ENCODE measurements around the gene C2orf68.

The C2orf68 gene

GRCh38 chr2:85578243-85579180 is 33.4 kb downstream of the C2orf68 start:
- Histone ChIP-seq H3K9ac (ENCODE audit: low read depth, low read length) (no peak overlapping the region), H3K9me3 (ENCODE audit: insufficient read depth, low read length, severe bottlenecking) (no peaks in the 10 kb centered on the region), H3K4me2 (ENCODE audit: insufficient read depth, low read length) (no peak overlapping the region), H4K20me1 (ENCODE audit: insufficient read depth, low read length) (no peaks in the 10 kb centered on the region), H3K27me3 (ENCODE audit: insufficient read depth, low read length, poor library complexity) (peaks cover 24% of the 10 kb centered on the region), H3K36me3 (ENCODE audit: insufficient read depth, low read length) (no peaks in the 10 kb centered on the region), H3K4me3 (ENCODE audit: low read depth in 1 of 2, low read length in 2 of 2) (no peak overlapping the region), H3K79me2 (ENCODE audit: insufficient read depth, low read length) (no peaks in the 10 kb centered on the region), H3K27ac (ENCODE audit: low read length) (no peak overlapping the region), H3K4me1 (ENCODE audit: insufficient read depth, low read length) (peaks cover 1% of the 10 kb centered on the region), H2AFZ (ENCODE audit: low read depth, low read length) (no peak overlapping the region)
- ATAC-seq (ENCODE audit: insufficient read depth, low read depth): no peak
- no peak for DNase-seq
- TF ChIP-seq, protein P1, sequence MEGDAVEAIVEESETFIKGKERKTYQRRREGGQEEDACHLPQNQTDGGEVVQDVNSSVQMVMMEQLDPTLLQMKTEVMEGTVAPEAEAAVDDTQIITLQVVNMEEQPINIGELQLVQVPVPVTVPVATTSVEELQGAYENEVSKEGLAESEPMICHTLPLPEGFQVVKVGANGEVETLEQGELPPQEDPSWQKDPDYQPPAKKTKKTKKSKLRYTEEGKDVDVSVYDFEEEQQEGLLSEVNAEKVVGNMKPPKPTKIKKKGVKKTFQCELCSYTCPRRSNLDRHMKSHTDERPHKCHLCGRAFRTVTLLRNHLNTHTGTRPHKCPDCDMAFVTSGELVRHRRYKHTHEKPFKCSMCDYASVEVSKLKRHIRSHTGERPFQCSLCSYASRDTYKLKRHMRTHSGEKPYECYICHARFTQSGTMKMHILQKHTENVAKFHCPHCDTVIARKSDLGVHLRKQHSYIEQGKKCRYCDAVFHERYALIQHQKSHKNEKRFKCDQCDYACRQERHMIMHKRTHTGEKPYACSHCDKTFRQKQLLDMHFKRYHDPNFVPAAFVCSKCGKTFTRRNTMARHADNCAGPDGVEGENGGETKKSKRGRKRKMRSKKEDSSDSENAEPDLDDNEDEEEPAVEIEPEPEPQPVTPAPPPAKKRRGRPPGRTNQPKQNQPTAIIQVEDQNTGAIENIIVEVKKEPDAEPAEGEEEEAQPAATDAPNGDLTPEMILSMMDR (IDR thresholded peaks at IDR 0.05; ENCODE audit: borderline replicate concordance, extremely low read depth, low read length, poor library complexity, severe bottlenecking): no peak
- TF ChIP-seq EZH2 (IDR thresholded peaks at IDR 0.05; ENCODE audit: borderline replicate concordance, low read depth, low read length, severe bottlenecking): no peak

GRCh38 chr2:85577386-85578242 is 34.3 kb downstream of the C2orf68 start, which contains the start of gene VAMP8:
Gene VAMP8 (plus strand): TSS chr2:85577586. CDS start chr2:85577647, 61 bp downstream.
- Histone ChIP-seq H3K27ac (ENCODE audit: low read length) (no peak within 1 kb of the TSS), H3K4me3 (ENCODE audit: low read depth in 1 of 2, low read length in 2 of 2) (no peak within 1 kb of the TSS), H3K4me2 (ENCODE audit: insufficient read depth, low read length) (no peak within 1 kb of the TSS), H2AFZ (ENCODE audit: low read depth, low read length) (no peak within 1 kb of the TSS), H3K36me3 (ENCODE audit: insufficient read depth, low read length) (no peaks in the 10 kb centered on the region), H4K20me1 (ENCODE audit: insufficient read depth, low read length) (no peaks in the 10 kb centered on the region), H3K79me2 (ENCODE audit: insufficient read depth, low read length) (no peaks in the 10 kb centered on the region), H3K4me1 (ENCODE audit: insufficient read depth, low read length) (no peaks in the 10 kb centered on the region), H3K27me3 (ENCODE audit: insufficient read depth, low read length, poor library complexity) (peaks cover 24% of the 10 kb centered on the region), H3K9me3 (ENCODE audit: insufficient read depth, low read length, severe bottlenecking) (no peaks in the 10 kb centered on the region), H3K9ac (ENCODE audit: low read depth, low read length) (no peak within 1 kb of the TSS)
- TF ChIP-seq, protein P1 (IDR thresholded peaks at IDR 0.05; ENCODE audit: borderline replicate concordance, extremely low read depth, low read length, poor library complexity, severe bottlenecking): no peak
- DNase-seq: no peak
- ATAC-seq (ENCODE audit: insufficient read depth, low read depth): no peak; the same call in 2 of the 3 replicates

DNA sequence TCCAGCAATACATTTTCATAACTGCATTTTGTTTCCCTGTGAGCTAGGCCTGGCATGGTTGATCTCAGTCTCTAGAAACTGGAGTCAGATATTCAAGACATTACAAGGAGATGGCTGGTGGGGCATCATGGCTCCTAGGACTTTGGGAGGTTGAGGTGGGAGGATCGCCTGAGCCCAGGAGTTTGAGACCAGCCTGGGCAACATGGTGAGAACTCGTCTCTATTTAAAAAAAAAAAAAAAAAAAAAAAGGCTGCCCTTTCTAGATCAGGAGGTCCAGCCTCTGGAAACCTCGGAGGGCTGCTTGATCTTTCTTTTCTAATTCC is 34.8 kb downstream of the C2orf68 start:
- no peak overlapping the region for H3K9ac ChIP-seq (ENCODE audit: low read depth, low read length)
- no peak overlapping the region for H3K4me3 ChIP-seq (ENCODE audit: low read depth in 1 of 2, low read length in 2 of 2)
- DNase-seq (no peak), ATAC-seq (ENCODE audit: insufficient read depth, low read depth) (no peak)
- H2AFZ ChIP-seq (ENCODE audit: low read depth, low read length): no peak overlapping the region
- H4K20me1 ChIP-seq (ENCODE audit: insufficient read depth, low read length): no peaks in the 10 kb centered on the region
- no peak overlapping the region for H3K4me2 ChIP-seq (ENCODE audit: insufficient read depth, low read length)
- H3K27me3 ChIP-seq (ENCODE audit: insufficient read depth, low read length, poor library complexity): peaks cover 24% of the 10 kb centered on the region
- H3K9me3 ChIP-seq (ENCODE audit: insufficient read depth, low read length, severe bottlenecking): no peaks in the 10 kb centered on the region
- H3K4me1 ChIP-seq (ENCODE audit: insufficient read depth, low read length): no peaks in the 10 kb centered on the region
- H3K27ac ChIP-seq (ENCODE audit: low read length): no peak overlapping the region
- no peaks in the 10 kb centered on the region for H3K79me2 ChIP-seq (ENCODE audit: insufficient read depth, low read length)
- H3K36me3 ChIP-seq (ENCODE audit: insufficient read depth, low read length): no peaks in the 10 kb centered on the region
- TF ChIP-seq, protein P1 (IDR thresholded peaks at IDR 0.05; ENCODE audit: borderline replicate concordance, extremely low read depth, low read length, poor library complexity, severe bottlenecking): no peak

Measured in DND-41 (cell line).